HL-60 (cell line): ENCODE measurements around the gene P4HA2.

ENCODE experiments used
- GABPA ChIP-seq: IDR thresholded peaks from 2 replicates; pipeline ENCODE4 v1.6.1; 2012; ENCODE audit warnings: low read depth
- POLR2AphosphoS5 ChIP-seq: IDR thresholded peaks from 2 replicates; pipeline ENCODE4 v1.6.1; 2012; ENCODE audit warnings: low read depth
- SPI1 ChIP-seq: IDR thresholded peaks from 2 replicates; pipeline ENCODE4 v1.6.1; 2012; ENCODE audit warnings: low read depth, mild to moderate bottlenecking, borderline replicate concordance
- TF ChIP-seq, protein P1 (sequence below): IDR thresholded peaks from one replicate; pipeline ENCODE4 v1.5.1; 2011; ENCODE audit warnings: low read length, control low read depth, inconsistent platforms; ENCODE audit not compliant: insufficient read depth
- TF ChIP-seq, protein P2 (sequence below): IDR thresholded peaks from 2 replicates; pipeline ENCODE4 v1.6.1; 2012; ENCODE audit warnings: low read depth; ENCODE audit not compliant: insufficient replicate concordance

DNA sequence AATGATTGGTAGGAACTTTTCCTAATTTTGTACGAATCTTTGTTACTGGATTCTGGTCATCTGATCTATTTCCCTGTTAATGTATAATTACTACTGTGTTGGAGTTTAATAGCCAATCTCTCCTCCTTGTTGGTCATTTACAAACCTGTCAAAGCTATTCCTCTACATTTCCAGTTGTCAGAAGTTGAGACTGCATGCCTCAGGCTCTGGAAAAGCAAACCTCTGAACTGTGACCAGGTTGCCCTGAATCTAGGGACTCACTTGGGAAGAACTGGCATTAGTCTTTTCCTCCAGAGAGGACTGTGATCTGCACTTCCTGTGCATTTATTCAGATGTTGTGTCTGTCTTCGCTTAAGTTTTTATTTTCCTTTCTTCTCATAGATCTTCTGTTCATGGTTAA lies 46.0 kb upstream of the P4HA2 start:
- TF ChIP-seq, protein P1, sequence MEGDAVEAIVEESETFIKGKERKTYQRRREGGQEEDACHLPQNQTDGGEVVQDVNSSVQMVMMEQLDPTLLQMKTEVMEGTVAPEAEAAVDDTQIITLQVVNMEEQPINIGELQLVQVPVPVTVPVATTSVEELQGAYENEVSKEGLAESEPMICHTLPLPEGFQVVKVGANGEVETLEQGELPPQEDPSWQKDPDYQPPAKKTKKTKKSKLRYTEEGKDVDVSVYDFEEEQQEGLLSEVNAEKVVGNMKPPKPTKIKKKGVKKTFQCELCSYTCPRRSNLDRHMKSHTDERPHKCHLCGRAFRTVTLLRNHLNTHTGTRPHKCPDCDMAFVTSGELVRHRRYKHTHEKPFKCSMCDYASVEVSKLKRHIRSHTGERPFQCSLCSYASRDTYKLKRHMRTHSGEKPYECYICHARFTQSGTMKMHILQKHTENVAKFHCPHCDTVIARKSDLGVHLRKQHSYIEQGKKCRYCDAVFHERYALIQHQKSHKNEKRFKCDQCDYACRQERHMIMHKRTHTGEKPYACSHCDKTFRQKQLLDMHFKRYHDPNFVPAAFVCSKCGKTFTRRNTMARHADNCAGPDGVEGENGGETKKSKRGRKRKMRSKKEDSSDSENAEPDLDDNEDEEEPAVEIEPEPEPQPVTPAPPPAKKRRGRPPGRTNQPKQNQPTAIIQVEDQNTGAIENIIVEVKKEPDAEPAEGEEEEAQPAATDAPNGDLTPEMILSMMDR: no peak
- TF ChIP-seq SPI1 (no peak), POLR2AphosphoS5 (no peak), GABPA (no peak)
- TF ChIP-seq, protein P2, sequence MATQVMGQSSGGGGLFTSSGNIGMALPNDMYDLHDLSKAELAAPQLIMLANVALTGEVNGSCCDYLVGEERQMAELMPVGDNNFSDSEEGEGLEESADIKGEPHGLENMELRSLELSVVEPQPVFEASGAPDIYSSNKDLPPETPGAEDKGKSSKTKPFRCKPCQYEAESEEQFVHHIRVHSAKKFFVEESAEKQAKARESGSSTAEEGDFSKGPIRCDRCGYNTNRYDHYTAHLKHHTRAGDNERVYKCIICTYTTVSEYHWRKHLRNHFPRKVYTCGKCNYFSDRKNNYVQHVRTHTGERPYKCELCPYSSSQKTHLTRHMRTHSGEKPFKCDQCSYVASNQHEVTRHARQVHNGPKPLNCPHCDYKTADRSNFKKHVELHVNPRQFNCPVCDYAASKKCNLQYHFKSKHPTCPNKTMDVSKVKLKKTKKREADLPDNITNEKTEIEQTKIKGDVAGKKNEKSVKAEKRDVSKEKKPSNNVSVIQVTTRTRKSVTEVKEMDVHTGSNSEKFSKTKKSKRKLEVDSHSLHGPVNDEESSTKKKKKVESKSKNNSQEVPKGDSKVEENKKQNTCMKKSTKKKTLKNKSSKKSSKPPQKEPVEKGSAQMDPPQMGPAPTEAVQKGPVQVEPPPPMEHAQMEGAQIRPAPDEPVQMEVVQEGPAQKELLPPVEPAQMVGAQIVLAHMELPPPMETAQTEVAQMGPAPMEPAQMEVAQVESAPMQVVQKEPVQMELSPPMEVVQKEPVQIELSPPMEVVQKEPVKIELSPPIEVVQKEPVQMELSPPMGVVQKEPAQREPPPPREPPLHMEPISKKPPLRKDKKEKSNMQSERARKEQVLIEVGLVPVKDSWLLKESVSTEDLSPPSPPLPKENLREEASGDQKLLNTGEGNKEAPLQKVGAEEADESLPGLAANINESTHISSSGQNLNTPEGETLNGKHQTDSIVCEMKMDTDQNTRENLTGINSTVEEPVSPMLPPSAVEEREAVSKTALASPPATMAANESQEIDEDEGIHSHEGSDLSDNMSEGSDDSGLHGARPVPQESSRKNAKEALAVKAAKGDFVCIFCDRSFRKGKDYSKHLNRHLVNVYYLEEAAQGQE: no peak
